PC-3 (cell line): ENCODE measurements around the gene PLA2G4F. TPM values are rescaled to one million over a fixed set of nuclear protein-coding genes. Genes with fewer than 3 reads are reported as not detected.
A peak's percentile ranks its signal among the peaks of the same experiment; 100 is the strongest.

ENCODE experiments used
- ATAC-seq: fragments of 200-7000 bp; cut with Tn5 transposase; 2 replicates; pipeline ENCODE4 v1.9.1; 2020; ENCODE audit warnings: mild to moderate bottlenecking, moderate library complexity
- BruUV-seq: library from RNA; stranded (reverse); fragments of 400-500 nt; replicated peaks from 2 replicates; lab custom pipeline; 2021; lab: Mats Ljungman, UMichigan
- CTCF ChIA-PET: fragments of 300-600 bp; sonication (Branson Sonifier 250); formaldehyde crosslinking; loops from one replicate; lab custom pipeline; 2022; ENCODE audit warnings: antibody characterized with exemption; lab: Charles Lee
- POLR2A ChIA-PET: fragments of 300-600 bp; sonication (Branson Sonifier 250); formaldehyde crosslinking; loops from one replicate; lab custom pipeline; 2022; ENCODE audit warnings: antibody characterized with exemption; ENCODE audit not compliant: unreplicated experiment; lab: Charles Lee
- DNase-seq: peaks from one replicate; pipeline ENCODE4 v3.0.0-alpha.2; 2015
- H2AFZ ChIP-seq: fragments of 300-600 bp; sonication (generic); 2 replicates; pipeline ENCODE4 v1.6.0; 2016; ENCODE audit warnings: antibody characterized with exemption, low read length
- H3F3A ChIP-seq: fragments of 300-600 bp; sonication (generic); one replicate; pipeline ENCODE4 v1.6.0; 2017; ENCODE audit warnings: antibody characterized with exemption, low read length, control low read depth, mild to moderate bottlenecking; ENCODE audit not compliant: unreplicated experiment
- H3K27ac ChIP-seq: fragments of 300-600 bp; sonication (generic); 2 replicates; pipeline ENCODE4 v1.5.1; 2016; ENCODE audit warnings: mild to moderate bottlenecking, low read length
- H3K27me3 ChIP-seq: fragments of 300-600 bp; sonication (generic); 2 replicates; pipeline ENCODE4 v1.6.1; 2016; ENCODE audit warnings: low read length, mixed read lengths
- H3K36me3 ChIP-seq: fragments of 300-600 bp; sonication (generic); 2 replicates; pipeline ENCODE4 v1.6.1; 2016; ENCODE audit warnings: low read depth, mixed run types, low read length, mixed read lengths
- H3K4me1 ChIP-seq: fragments of 300-600 bp; sonication (generic); 2 replicates; pipeline ENCODE4 v1.5.1; 2016; ENCODE audit warnings: low read length; ENCODE audit not compliant: insufficient read depth
- H3K4me2 ChIP-seq: fragments of 300-600 bp; sonication (generic); 2 replicates; pipeline ENCODE4 v1.6.0; 2016; ENCODE audit warnings: low read length
- H3K4me3 ChIP-seq: fragments of 300-600 bp; sonication (generic); 2 replicates; pipeline ENCODE4 v1.5.1; 2016; ENCODE audit warnings: mild to moderate bottlenecking, low read length, mixed read lengths
- H3K79me2 ChIP-seq: fragments of 300-600 bp; sonication (generic); 2 replicates; pipeline ENCODE4 v1.6.1; 2017; ENCODE audit warnings: low read length, mixed read lengths
- H3K9ac ChIP-seq: fragments of 300-600 bp; sonication (generic); 2 replicates; pipeline ENCODE4 v1.6.0; 2016; ENCODE audit warnings: mild to moderate bottlenecking, low read length
- H3K9me2 ChIP-seq: fragments of 300-600 bp; sonication (generic); replicated peaks from 2 replicates; pipeline ENCODE4 v1.6.1; 2016; ENCODE audit warnings: mixed run types, low read length, mixed read lengths
- H3K9me3 ChIP-seq: fragments of 300-600 bp; sonication (generic); 2 replicates; pipeline ENCODE4 v1.6.1; 2016; ENCODE audit warnings: low read length, mixed read lengths
- H4K20me1 ChIP-seq: fragments of 300-600 bp; sonication (generic); 2 replicates; pipeline ENCODE4 v1.6.1; 2016; ENCODE audit warnings: low read length, mixed read lengths
- EZH2 ChIP-seq: fragments of 300-600 bp; sonication (generic); IDR thresholded peaks from one replicate; pipeline ENCODE4 v1.6.1; 2017; ENCODE audit warnings: antibody characterized with exemption, mild to moderate bottlenecking, low read length; ENCODE audit not compliant: unreplicated experiment
- EZH2phosphoT487 ChIP-seq: fragments of 300-600 bp; sonication (generic); IDR thresholded peaks from 2 replicates; pipeline ENCODE4 v1.6.1; 2018; ENCODE audit warnings: mild to moderate bottlenecking, antibody characterized with exemption, low read length, borderline replicate concordance
- intact Hi-C: fragments of 100-400 bp; cut with micrococcal nuclease; formaldehyde crosslinking; loops from 2 replicates; pipeline ENCODE4 v1.9.0; 2023
- total RNA-seq: library from RNA; depleted of rRNA; stranded (reverse); fragments of >200 nt; gene quantifications from 2 replicates; pipeline ENCODE4 v1.2.3, GENCODE V29; 2014
- TF ChIP-seq, protein P1 (sequence below): fragments of 300-600 bp; sonication (generic); conservative IDR thresholded peaks from 2 replicates; pipeline ENCODE4 v1.5.1; 2017; ENCODE audit warnings: antibody characterized with exemption, low read depth, mild to moderate bottlenecking, low read length

The PLA2G4F gene
- total RNA-seq, 1 experiment from 2014 or later = 5.8 TPM

DNA sequence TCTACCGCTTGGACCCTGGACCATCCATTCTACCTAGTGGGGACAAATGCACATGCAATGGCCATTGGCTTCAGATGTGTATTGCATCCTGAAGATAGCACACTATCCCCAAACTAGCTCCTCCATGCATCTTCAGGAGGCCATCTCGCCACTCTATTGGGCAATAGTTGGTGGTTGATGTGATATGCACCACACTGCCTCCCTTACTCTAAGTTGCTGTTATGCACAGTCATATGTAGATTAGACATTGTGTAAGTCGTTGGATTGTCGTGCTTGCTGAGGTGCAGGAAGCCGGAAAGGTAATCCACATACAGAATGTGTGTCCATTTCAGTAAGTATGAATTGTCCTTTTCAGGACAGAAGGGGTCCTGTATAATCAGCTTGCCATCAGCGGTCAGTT lies 35.4 kb downstream of the PLA2G4F start:
- Histone ChIP-seq H3K79me2 (no peaks in the 10 kb centered on the region), H3K4me2 (no peak overlapping the region), H3K9ac (no peak overlapping the region), H3K4me3 (no peak overlapping the region), H3K4me1 (no peaks in the 10 kb centered on the region), H3F3A (no peaks in the 10 kb centered on the region), H4K20me1 (no peaks in the 10 kb centered on the region), H3K9me3 (no peaks in the 10 kb centered on the region), H3K27ac (no peak overlapping the region), H3K9me2 (no peaks in the 10 kb centered on the region), H2AFZ (no peak overlapping the region), H3K27me3 (no peaks in the 10 kb centered on the region), H3K36me3 (no peaks in the 10 kb centered on the region)
- DNase-seq (no peak), ATAC-seq (no peak)
- intact Hi-C loops = no loop called here
- POLR2A ChIA-PET = no interaction called here
- TF ChIP-seq, protein P1, sequence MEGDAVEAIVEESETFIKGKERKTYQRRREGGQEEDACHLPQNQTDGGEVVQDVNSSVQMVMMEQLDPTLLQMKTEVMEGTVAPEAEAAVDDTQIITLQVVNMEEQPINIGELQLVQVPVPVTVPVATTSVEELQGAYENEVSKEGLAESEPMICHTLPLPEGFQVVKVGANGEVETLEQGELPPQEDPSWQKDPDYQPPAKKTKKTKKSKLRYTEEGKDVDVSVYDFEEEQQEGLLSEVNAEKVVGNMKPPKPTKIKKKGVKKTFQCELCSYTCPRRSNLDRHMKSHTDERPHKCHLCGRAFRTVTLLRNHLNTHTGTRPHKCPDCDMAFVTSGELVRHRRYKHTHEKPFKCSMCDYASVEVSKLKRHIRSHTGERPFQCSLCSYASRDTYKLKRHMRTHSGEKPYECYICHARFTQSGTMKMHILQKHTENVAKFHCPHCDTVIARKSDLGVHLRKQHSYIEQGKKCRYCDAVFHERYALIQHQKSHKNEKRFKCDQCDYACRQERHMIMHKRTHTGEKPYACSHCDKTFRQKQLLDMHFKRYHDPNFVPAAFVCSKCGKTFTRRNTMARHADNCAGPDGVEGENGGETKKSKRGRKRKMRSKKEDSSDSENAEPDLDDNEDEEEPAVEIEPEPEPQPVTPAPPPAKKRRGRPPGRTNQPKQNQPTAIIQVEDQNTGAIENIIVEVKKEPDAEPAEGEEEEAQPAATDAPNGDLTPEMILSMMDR = no peak
- CTCF ChIA-PET = no interaction called here
- no TSS peak for BruUV-seq

DNA sequence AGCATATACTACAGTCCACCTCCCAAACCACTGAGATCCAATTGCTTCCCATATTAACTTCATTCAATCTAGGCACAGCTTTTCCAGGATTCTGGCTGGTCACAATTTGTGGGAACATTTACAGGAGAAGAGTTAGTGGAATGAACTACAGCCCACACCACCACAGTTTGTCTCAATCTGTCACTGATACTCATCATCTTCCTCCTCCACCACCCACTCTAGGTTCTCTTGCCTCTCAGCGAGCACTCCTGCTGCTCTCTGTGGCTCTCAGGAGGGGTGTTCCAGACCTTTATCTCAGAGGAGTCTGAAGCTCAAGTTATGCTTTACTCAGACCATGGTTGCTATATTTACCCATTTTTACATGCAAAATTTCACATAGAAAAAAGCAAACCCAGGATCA lies 36.2 kb downstream of the PLA2G4F start:
- H3K27ac ChIP-seq = no peak overlapping the region
- DNase-seq (no peak), ATAC-seq (no peak)
- no TSS peak for BruUV-seq
- intact Hi-C loops = no loop called here
- H3K4me3 ChIP-seq = no peak overlapping the region
- H3K36me3 ChIP-seq = no peaks in the 10 kb centered on the region
- no peak overlapping the region for H3K9ac ChIP-seq
- ChIA-PET CTCF (no interaction called here), POLR2A (no interaction called here)
- H3F3A ChIP-seq = no peaks in the 10 kb centered on the region
- no peaks in the 10 kb centered on the region for H3K4me1 ChIP-seq
- H3K4me2 ChIP-seq = no peak overlapping the region
- no peak for TF ChIP-seq EZH2phosphoT487
- TF ChIP-seq EZH2 = no peak
- TF ChIP-seq, protein P1 = no peak
- H3K9me2 ChIP-seq = no peaks in the 10 kb centered on the region
- H3K27me3 ChIP-seq = no peaks in the 10 kb centered on the region
- H2AFZ ChIP-seq = no peak overlapping the region
- H3K79me2 ChIP-seq = no peaks in the 10 kb centered on the region
- no peaks in the 10 kb centered on the region for H4K20me1 ChIP-seq
- H3K9me3 ChIP-seq = no peaks in the 10 kb centered on the region

DNA sequence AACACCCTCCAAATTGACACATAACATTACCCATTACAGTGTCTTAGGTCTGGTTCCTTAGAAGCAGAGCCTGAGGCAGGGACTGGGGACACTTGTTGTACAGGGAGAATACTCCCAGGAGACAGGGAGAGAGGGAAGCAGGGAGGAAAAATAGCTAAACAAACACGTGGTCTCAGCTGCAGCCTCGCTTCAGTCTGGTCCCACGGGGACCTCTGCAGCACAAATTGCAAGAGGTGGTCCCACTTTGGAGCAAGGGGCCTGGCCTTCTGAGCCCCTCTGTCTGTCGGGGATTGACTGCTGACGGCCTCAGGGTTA lies 37.0 kb downstream of the PLA2G4F start:
- no peak overlapping the region for H3K9ac ChIP-seq
- intact Hi-C loops = no loop called here
- DNase-seq (no peak), ATAC-seq (no peak; the same call in 1 of the 2 replicates)
- H3K4me3 ChIP-seq = peak overlapping the region; percentile 41; the same call in 1 of the 2 replicates
- no peaks in the 10 kb centered on the region for H3K36me3 ChIP-seq
- no TSS peak for BruUV-seq
- H3F3A ChIP-seq = no peaks in the 10 kb centered on the region
- no peaks in the 10 kb centered on the region for H3K27me3 ChIP-seq
- H4K20me1 ChIP-seq = no peaks in the 10 kb centered on the region
- no peak overlapping the region for H3K27ac ChIP-seq
- TF ChIP-seq, protein P1 = no peak
- no peak for TF ChIP-seq EZH2phosphoT487
- TF ChIP-seq EZH2 = no peak
- H3K4me1 ChIP-seq = no peaks in the 10 kb centered on the region
- CTCF ChIA-PET = no interaction called here
- no peaks in the 10 kb centered on the region for H3K9me3 ChIP-seq
- peak overlapping the region; percentile 79 for H2AFZ ChIP-seq
- no peaks in the 10 kb centered on the region for H3K79me2 ChIP-seq
- POLR2A ChIA-PET = no interaction called here
- H3K4me2 ChIP-seq = peak overlapping the region; percentile 52
- H3K9me2 ChIP-seq = no peaks in the 10 kb centered on the region
